WTC11 (cell line): ENCODE data around the gene DTNBP1. TPM values are rescaled to one million over a fixed set of nuclear protein-coding genes. Genes with fewer than 3 reads are reported as not detected.

ENCODE experiments used
- ATAC-seq: fragments of 200-7000 bp; cut with Tn5 transposase; 2 replicates; pipeline ENCODE4 v1.10.0; 2021; ENCODE audit warnings: mild to moderate bottlenecking, moderate library complexity
- CTCF ChIA-PET: fragments of 300-600 bp; sonication (Branson Sonifier 250); formaldehyde crosslinking; loops from one replicate; lab custom pipeline; 2021; ENCODE audit warnings: antibody characterized with exemption; lab: Charles Lee
- POLR2A ChIA-PET: fragments of 350-600 bp; sonication (Branson Sonifier 250); formaldehyde crosslinking; loops from one replicate; lab custom pipeline; 2021; ENCODE audit warnings: antibody characterized with exemption; lab: Charles Lee
- DNase-seq: peaks from one replicate; pipeline ENCODE4 v3.0.0; 2021; ENCODE audit warnings: low spot score
- H3K27ac Mint-ChIP-seq: 2 replicates; pipeline ENCODE4 v1.8.0; 2021; ENCODE audit warnings: mixed read lengths
- H3K27me3 Mint-ChIP-seq: 2 replicates; pipeline ENCODE4 v1.8.0; 2021; ENCODE audit warnings: low read depth, mild to moderate bottlenecking, moderate library complexity, mixed read lengths
- H3K36me3 Mint-ChIP-seq: 2 replicates; pipeline ENCODE4 v1.8.0; 2021; ENCODE audit warnings: mixed read lengths
- H3K4me1 Mint-ChIP-seq: 2 replicates; pipeline ENCODE4 v1.8.0; 2022; ENCODE audit warnings: mixed read lengths
- H3K4me3 Mint-ChIP-seq: 2 replicates; pipeline ENCODE4 v1.8.0; 2021; ENCODE audit warnings: mild to moderate bottlenecking, moderate library complexity, mixed read lengths
- H3K9me3 Mint-ChIP-seq: 2 replicates; pipeline ENCODE4 v1.8.0; 2021; ENCODE audit warnings: mixed read lengths
- CREM ChIP-seq: sonication (generic); formaldehyde crosslinking; IDR thresholded peaks from 2 replicates; pipeline ENCODE4 v1.8.1; 2022; ENCODE audit warnings: mild to moderate bottlenecking, missing genetic modification reagents, moderate library complexity
- ELF4 ChIP-seq: sonication (generic); formaldehyde crosslinking; IDR thresholded peaks from 2 replicates; pipeline ENCODE4 v1.8.1; 2022; ENCODE audit warnings: low read depth, mild to moderate bottlenecking, moderate library complexity, missing genetic modification reagents
- EMX1 ChIP-seq: fragments of 250-450 bp; sonication (Bioruptor Pico); IDR thresholded peaks from 2 replicates; pipeline ENCODE4 v1.8.0; 2021; ENCODE audit warnings: mild to moderate bottlenecking
- GTF2I ChIP-seq: fragments of 250-450 bp; sonication (Bioruptor Pico); conservative IDR thresholded peaks from 2 replicates; pipeline ENCODE4 v1.4.0; 2021; ENCODE audit warnings: mild to moderate bottlenecking
- MXD4 ChIP-seq: fragments of 250-450 bp; sonication (Bioruptor Pico); IDR thresholded peaks from 2 replicates; pipeline ENCODE4 v1.8.0; 2021; ENCODE audit warnings: mild to moderate bottlenecking, moderate library complexity, borderline replicate concordance
- NFE2L1 ChIP-seq: sonication (generic); formaldehyde crosslinking; IDR thresholded peaks from 2 replicates; pipeline ENCODE4 v1.8.1; 2023; ENCODE audit warnings: missing genetic modification reagents
- OVOL2 ChIP-seq: fragments of 250-450 bp; sonication (Bioruptor Pico); IDR thresholded peaks from 2 replicates; pipeline ENCODE4 v1.9.0; 2021; ENCODE audit warnings: mild to moderate bottlenecking, borderline replicate concordance
- ZNF121 ChIP-seq: sonication (generic); formaldehyde crosslinking; IDR thresholded peaks from 2 replicates; pipeline ENCODE4 v1.8.0; 2023; ENCODE audit warnings: missing genetic modification reagents
- ZNF671 ChIP-seq: fragments of 250-450 bp; sonication (Bioruptor Pico); IDR thresholded peaks from 2 replicates; pipeline ENCODE4 v1.8.0; 2021; ENCODE audit warnings: mild to moderate bottlenecking
- total RNA-seq: library from RNA; stranded (reverse); gene quantifications from 3 replicates; pipeline ENCODE4 v1.2.3, GENCODE V29; 2021
- TF ChIP-seq, protein P1 (sequence below): sonication (generic); formaldehyde crosslinking; IDR thresholded peaks from 2 replicates; pipeline ENCODE4 v1.8.0; 2022; ENCODE audit warnings: mild to moderate bottlenecking, missing genetic modification reagents
- TF ChIP-seq, protein P2 (sequence below): sonication (generic); formaldehyde crosslinking; IDR thresholded peaks from 2 replicates; pipeline ENCODE4 v1.8.1; 2023; ENCODE audit warnings: mild to moderate bottlenecking, missing genetic modification reagents
- TF ChIP-seq, protein P3 (sequence below): sonication (generic); formaldehyde crosslinking; IDR thresholded peaks from 2 replicates; pipeline ENCODE4 v1.8.1; 2022; ENCODE audit warnings: mild to moderate bottlenecking, moderate library complexity, missing genetic modification reagents
- TF ChIP-seq, protein P4 (sequence below): fragments of 250-450 bp; sonication (Bioruptor Pico); IDR thresholded peaks from 2 replicates; pipeline ENCODE4 v1.9.0; 2021; ENCODE audit warnings: mild to moderate bottlenecking, borderline replicate concordance
- TF ChIP-seq, protein P5 (sequence below): fragments of 250-450 bp; sonication (Bioruptor Pico); IDR thresholded peaks from 2 replicates; pipeline ENCODE4 v1.9.0; 2021; ENCODE audit warnings: mild to moderate bottlenecking
- TF ChIP-seq, protein P6 (sequence below): fragments of 200-600 bp; IDR thresholded peaks from 2 replicates; pipeline ENCODE4 v1.8.0; 2022; ENCODE audit warnings: antibody characterized with exemption

The DTNBP1 gene
- total RNA-seq, 1 experiment from 2014 or later, result 15.1 TPM

DNA sequence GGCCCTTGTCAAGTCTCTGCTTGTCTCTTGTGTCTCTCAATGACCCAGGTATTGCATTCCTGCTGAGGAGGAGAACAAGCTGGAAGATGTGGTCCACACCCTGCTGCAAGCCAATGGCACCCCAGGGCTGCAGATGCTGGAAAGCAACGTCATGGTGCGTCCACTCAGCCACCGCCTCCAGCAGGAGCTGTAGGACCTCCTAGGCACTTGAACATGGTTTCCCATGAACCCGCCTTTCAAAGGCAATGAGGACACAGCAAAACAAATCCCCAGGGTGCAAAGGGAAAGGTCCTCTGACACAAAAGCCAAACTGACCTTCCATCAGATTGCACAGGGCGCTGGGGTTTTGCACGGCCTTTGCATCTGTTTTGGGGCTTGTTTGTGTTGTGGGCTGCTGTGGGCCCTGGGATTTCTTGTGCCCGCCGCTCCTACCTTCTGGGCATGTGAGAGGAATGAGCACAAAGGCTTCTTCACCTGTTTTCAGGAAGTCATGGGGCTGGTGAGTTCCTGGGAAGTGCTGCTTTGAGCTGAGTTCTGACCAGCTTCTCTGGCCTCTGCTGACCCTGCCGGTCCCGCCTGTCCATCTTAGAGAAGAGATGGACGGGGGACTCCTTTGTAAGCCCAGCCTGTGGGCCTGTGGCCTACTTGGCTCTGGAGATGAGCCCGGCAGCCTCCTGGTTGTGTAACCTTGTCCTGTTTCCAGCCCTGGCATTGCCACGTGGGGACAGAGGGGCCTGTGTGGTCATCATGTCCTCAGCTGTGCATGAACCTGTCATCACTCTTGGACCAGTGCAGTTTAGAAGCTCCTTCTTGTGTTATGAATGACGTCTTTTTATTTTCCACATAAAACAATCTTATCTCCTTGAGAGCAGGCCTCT lies 151.3 kb downstream of the DTNBP1 start:
- DNase-seq (no peak), ATAC-seq (no peak)
- Mint-ChIP-seq H3K9me3 (no peaks in the 10 kb centered on the region), H3K36me3 (peaks cover 87% of the 10 kb centered on the region), H3K4me3 (no peak overlapping the region), H3K27me3 (no peaks in the 10 kb centered on the region), H3K27ac (peak overlapping the region; percentile 92), H3K4me1 (peaks cover 33% of the 10 kb centered on the region)
- TF ChIP-seq, protein P1, sequence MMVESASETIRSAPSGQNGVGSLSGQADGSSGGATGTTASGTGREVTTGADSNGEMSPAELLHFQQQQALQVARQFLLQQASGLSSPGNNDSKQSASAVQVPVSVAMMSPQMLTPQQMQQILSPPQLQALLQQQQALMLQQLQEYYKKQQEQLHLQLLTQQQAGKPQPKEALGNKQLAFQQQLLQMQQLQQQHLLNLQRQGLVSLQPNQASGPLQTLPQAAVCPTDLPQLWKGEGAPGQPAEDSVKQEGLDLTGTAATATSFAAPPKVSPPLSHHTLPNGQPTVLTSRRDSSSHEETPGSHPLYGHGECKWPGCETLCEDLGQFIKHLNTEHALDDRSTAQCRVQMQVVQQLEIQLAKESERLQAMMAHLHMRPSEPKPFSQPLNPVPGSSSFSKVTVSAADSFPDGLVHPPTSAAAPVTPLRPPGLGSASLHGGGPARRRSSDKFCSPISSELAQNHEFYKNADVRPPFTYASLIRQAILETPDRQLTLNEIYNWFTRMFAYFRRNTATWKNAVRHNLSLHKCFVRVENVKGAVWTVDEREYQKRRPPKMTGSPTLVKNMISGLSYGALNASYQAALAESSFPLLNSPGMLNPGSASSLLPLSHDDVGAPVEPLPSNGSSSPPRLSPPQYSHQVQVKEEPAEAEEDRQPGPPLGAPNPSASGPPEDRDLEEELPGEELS (CRISPR knock-in tag), result no peak
- ChIA-PET CTCF (interaction anchor here (0.5 kb wide), 1 partner anchor 8 kb away, joined by 3 read pairs; no protein-coding TSS in a partner anchor), POLR2A (no interaction called here)

DNA sequence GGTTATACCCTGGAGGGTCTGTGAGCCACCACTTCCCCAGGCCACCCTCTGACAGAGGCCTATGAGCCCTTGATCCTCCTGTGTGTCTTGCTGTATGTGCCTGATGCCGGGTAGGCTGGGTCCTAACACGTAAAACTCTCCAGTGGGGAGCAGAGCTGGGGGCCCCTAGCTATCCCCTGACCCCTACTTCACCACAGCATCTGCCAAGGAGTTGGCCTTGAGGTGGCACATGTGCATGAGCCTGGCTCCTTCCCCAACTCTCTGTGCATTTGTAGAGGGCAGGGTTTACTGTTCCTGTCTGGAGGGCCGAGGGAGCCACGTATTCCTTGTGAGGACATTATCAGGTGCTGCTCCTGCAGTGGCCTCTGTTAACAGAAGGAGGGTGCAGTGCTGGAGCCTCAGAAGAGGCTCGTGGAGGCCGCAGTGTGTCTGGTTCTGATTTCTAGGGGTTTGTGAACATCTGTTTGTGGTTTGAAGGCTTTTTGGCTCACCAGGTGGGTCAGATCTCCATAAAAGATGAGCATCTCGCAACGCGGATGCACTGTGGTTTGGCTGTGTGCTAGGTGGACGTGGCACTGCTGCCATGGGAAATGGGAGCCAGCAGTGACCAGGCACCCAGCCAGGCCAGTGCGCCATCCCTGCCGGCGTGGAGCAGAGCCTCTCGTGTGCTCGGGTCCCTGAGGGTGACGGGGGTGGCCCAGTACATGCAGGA lies 152.1 kb downstream of the DTNBP1 start:
- Mint-ChIP-seq H3K36me3 (peaks cover 88% of the 10 kb centered on the region), H3K4me3 (no peak overlapping the region), H3K9me3 (no peaks in the 10 kb centered on the region), H3K27me3 (no peaks in the 10 kb centered on the region), H3K4me1 (peaks cover 38% of the 10 kb centered on the region), H3K27ac (peak overlapping the region; percentile 78)
- DNase-seq, result no peak
- POLR2A ChIA-PET, result no interaction called here
- no peak for ATAC-seq
- CTCF ChIA-PET, result no interaction called here
- TF ChIP-seq ZNF121, result no peak
- TF ChIP-seq, protein P2, sequence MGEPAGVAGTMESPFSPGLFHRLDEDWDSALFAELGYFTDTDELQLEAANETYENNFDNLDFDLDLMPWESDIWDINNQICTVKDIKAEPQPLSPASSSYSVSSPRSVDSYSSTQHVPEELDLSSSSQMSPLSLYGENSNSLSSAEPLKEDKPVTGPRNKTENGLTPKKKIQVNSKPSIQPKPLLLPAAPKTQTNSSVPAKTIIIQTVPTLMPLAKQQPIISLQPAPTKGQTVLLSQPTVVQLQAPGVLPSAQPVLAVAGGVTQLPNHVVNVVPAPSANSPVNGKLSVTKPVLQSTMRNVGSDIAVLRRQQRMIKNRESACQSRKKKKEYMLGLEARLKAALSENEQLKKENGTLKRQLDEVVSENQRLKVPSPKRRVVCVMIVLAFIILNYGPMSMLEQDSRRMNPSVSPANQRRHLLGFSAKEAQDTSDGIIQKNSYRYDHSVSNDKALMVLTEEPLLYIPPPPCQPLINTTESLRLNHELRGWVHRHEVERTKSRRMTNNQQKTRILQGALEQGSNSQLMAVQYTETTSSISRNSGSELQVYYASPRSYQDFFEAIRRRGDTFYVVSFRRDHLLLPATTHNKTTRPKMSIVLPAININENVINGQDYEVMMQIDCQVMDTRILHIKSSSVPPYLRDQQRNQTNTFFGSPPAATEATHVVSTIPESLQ (CRISPR knock-in tag), result no peak

DNA sequence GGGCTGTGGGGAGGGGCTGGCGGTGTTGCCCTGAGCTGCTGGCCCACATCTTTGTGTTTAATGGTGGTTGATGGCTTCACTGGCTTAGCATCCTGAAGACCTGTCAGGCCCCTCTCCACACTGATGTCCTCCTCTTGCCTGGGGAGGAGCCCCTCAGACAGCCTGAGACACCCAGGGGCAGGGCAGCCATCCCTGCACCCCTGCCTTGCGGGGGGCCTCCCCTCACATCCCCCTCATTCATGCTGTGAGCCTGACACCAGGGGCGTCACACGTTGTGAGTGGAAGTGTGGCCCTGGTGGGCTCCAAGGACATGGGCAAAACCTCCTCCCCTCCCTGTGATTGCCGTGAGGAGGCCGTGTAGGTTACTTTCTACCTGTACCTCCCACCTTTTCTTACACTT lies 152.7 kb downstream of the DTNBP1 start:
- Mint-ChIP-seq H3K9me3 (no peaks in the 10 kb centered on the region), H3K27me3 (no peaks in the 10 kb centered on the region), H3K27ac (peak overlapping the region; percentile 78; the same call in 1 of the 2 replicates), H3K4me1 (peaks cover 40% of the 10 kb centered on the region), H3K4me3 (no peak overlapping the region), H3K36me3 (peaks cover 91% of the 10 kb centered on the region)
- ATAC-seq (no peak), DNase-seq (no peak)
- TF ChIP-seq GTF2I, result no peak
- no peak for TF ChIP-seq MXD4
- no peak for TF ChIP-seq CREM (CRISPR knock-in tag)
- no peak for TF ChIP-seq OVOL2
- TF ChIP-seq ZNF671 (CRISPR knock-in tag), result no peak
- TF ChIP-seq, protein P3, sequence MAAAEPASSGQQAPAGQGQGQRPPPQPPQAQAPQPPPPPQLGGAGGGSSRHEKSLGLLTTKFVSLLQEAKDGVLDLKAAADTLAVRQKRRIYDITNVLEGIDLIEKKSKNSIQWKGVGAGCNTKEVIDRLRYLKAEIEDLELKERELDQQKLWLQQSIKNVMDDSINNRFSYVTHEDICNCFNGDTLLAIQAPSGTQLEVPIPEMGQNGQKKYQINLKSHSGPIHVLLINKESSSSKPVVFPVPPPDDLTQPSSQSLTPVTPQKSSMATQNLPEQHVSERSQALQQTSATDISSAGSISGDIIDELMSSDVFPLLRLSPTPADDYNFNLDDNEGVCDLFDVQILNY (CRISPR knock-in tag), result no peak
- no peak for TF ChIP-seq ELF4 (CRISPR knock-in tag)
- ChIA-PET POLR2A (no interaction called here), CTCF (no interaction called here)

DNA sequence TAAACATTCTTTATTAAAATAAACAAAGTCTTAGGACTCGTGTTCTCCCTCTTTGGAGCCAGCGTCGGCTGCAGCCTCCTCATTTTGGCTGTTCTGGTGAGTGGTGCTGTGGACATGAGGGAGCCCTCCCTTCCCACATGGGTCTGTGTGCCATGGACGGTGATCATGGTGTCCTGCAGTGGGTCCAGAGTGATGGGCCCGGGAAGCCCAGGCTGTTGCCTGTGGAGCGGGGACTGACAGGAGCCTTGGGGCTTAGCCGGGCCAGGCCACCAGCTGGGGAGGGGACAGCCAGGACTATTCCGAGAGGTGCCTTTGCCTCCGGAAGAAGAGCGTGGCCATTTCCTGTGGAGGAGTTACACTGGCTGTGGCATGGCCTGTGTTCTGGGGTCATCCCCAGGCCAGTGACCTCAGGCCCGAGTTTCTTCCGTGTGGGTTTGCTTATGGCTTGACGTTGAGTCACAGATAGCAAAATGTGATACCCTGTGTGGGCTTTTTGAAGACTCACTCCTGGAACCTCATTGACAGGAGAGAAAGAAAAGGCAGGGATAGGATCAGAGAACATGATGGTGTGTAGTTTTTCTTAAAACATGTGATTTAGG lies 153.4 kb downstream of the DTNBP1 start:
- ChIA-PET CTCF (no interaction called here), POLR2A (no interaction called here)
- no peak overlapping the region for H3K4me3 Mint-ChIP-seq
- H3K36me3 Mint-ChIP-seq, result peaks cover 91% of the 10 kb centered on the region
- no peak for ATAC-seq
- H3K27me3 Mint-ChIP-seq, result no peaks in the 10 kb centered on the region
- peaks cover 41% of the 10 kb centered on the region for H3K4me1 Mint-ChIP-seq
- no peak for DNase-seq
- no peaks in the 10 kb centered on the region for H3K9me3 Mint-ChIP-seq
- H3K27ac Mint-ChIP-seq, result peak overlapping the region; percentile 81
- TF ChIP-seq, protein P4, sequence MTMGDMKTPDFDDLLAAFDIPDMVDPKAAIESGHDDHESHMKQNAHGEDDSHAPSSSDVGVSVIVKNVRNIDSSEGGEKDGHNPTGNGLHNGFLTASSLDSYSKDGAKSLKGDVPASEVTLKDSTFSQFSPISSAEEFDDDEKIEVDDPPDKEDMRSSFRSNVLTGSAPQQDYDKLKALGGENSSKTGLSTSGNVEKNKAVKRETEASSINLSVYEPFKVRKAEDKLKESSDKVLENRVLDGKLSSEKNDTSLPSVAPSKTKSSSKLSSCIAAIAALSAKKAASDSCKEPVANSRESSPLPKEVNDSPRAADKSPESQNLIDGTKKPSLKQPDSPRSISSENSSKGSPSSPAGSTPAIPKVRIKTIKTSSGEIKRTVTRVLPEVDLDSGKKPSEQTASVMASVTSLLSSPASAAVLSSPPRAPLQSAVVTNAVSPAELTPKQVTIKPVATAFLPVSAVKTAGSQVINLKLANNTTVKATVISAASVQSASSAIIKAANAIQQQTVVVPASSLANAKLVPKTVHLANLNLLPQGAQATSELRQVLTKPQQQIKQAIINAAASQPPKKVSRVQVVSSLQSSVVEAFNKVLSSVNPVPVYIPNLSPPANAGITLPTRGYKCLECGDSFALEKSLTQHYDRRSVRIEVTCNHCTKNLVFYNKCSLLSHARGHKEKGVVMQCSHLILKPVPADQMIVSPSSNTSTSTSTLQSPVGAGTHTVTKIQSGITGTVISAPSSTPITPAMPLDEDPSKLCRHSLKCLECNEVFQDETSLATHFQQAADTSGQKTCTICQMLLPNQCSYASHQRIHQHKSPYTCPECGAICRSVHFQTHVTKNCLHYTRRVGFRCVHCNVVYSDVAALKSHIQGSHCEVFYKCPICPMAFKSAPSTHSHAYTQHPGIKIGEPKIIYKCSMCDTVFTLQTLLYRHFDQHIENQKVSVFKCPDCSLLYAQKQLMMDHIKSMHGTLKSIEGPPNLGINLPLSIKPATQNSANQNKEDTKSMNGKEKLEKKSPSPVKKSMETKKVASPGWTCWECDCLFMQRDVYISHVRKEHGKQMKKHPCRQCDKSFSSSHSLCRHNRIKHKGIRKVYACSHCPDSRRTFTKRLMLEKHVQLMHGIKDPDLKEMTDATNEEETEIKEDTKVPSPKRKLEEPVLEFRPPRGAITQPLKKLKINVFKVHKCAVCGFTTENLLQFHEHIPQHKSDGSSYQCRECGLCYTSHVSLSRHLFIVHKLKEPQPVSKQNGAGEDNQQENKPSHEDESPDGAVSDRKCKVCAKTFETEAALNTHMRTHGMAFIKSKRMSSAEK (CRISPR knock-in tag), result no peak
- TF ChIP-seq, protein P5, sequence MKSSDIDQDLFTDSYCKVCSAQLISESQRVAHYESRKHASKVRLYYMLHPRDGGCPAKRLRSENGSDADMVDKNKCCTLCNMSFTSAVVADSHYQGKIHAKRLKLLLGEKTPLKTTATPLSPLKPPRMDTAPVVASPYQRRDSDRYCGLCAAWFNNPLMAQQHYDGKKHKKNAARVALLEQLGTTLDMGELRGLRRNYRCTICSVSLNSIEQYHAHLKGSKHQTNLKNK (CRISPR knock-in tag), result no peak
- TF ChIP-seq EMX1 (CRISPR knock-in tag), result no peak
- TF ChIP-seq NFE2L1 (CRISPR knock-in tag), result no peak
- TF ChIP-seq, protein P6, sequence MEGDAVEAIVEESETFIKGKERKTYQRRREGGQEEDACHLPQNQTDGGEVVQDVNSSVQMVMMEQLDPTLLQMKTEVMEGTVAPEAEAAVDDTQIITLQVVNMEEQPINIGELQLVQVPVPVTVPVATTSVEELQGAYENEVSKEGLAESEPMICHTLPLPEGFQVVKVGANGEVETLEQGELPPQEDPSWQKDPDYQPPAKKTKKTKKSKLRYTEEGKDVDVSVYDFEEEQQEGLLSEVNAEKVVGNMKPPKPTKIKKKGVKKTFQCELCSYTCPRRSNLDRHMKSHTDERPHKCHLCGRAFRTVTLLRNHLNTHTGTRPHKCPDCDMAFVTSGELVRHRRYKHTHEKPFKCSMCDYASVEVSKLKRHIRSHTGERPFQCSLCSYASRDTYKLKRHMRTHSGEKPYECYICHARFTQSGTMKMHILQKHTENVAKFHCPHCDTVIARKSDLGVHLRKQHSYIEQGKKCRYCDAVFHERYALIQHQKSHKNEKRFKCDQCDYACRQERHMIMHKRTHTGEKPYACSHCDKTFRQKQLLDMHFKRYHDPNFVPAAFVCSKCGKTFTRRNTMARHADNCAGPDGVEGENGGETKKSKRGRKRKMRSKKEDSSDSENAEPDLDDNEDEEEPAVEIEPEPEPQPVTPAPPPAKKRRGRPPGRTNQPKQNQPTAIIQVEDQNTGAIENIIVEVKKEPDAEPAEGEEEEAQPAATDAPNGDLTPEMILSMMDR, result no peak
